H1 (cell line): Measurements from ENCODE around the gene PI4KB. TPM values are rescaled to one million over a fixed set of nuclear protein-coding genes. Genes with fewer than 3 reads are reported as not detected.

Experiments used
- BRCA1 ChIP-seq: IDR thresholded peaks from 2 replicates; pipeline ENCODE4 v1.6.1; 2012; ENCODE audit warnings: low read depth, low read length, improper control_type of control experiment
- CHD1 ChIP-seq: IDR thresholded peaks from 2 replicates; pipeline ENCODE4 v1.6.1; 2012; ENCODE audit warnings: low read depth, low read length, improper control_type of control experiment
- CHD7 ChIP-seq: fragments of 300-600 bp; sonication (generic); IDR thresholded peaks from 2 replicates; pipeline ENCODE4 v1.7.1; 2012; ENCODE audit warnings: low read length, moderate library complexity, mild to moderate bottlenecking, inconsistent platforms; ENCODE audit not compliant: insufficient replicate concordance
- EP300 ChIP-seq, 2 experiments: IDR thresholded peaks; 1 replicate in 1 of 2; 2 replicates in 1 of 2; pipeline ENCODE4 v1.6.1; 2011 to 2012; ENCODE audit warnings: low read depth in 2 of 2, low read length in 2 of 2, mild to moderate bottlenecking in 2 of 2, borderline replicate concordance in 1 of 2, inconsistent platforms in 1 of 2, moderate library complexity in 1 of 2
- MAX ChIP-seq: IDR thresholded peaks from 2 replicates; pipeline ENCODE4 v1.6.1; 2012; ENCODE audit warnings: inconsistent platforms
- SP4 ChIP-seq: IDR thresholded peaks from 2 replicates; pipeline ENCODE4 v1.6.1; 2012; ENCODE audit warnings: low read length, inconsistent platforms
- SRF ChIP-seq: IDR thresholded peaks from 2 replicates; pipeline ENCODE4 v1.6.1; 2011; ENCODE audit warnings: mild to moderate bottlenecking, low read depth, low read length, moderate library complexity
- YY1 ChIP-seq: IDR thresholded peaks from 2 replicates; pipeline ENCODE4 v1.6.1; 2011; ENCODE audit warnings: low read depth, mild to moderate bottlenecking, low read length
- ZNF274 ChIP-seq: IDR thresholded peaks from 2 replicates; pipeline ENCODE4 v1.7.0; 2012; ENCODE audit warnings: low read length, borderline replicate concordance; ENCODE audit errors: extremely low read depth
- polyA plus RNA-seq, 7 experiments: library from polyadenylated mRNA; depleted of rRNA in 3 of 7; stranded (reverse) in 5 of 7; unstranded in 2 of 7; fragments of >200 nt in 5 of 7; fragments of 200-250 nt in 2 of 7; gene quantifications; 1 replicate in 5 of 7; 2 replicates in 1 of 7; 4 replicates in 1 of 7; pipeline versions ENCODE4 v1.2.1 to v1.2.3, GENCODE V29; 2011 to 2013; ENCODE audit warnings: missing spikeins in 2 of 7, mixed read lengths in 2 of 7
- total RNA-seq: library from RNA; stranded (reverse); fragmentation: NEBNext Ultra II Directional; extraction: Animal tissue kit (Norgen Biotek cat#: 25700); gene quantifications from 2 replicates; pipeline ENCODE4 v1.2.1, GENCODE V29; 2021

PI4KB gene
- total and polyA plus RNA-seq, 2 of the 8 experiments (the other 6 are each of a cell fraction or from before 2014, with no cell fraction given): 30.1 to 37.1 TPM

- TF ChIP-seq CHD7: no peak
- TF ChIP-seq MAX: peak; percentile 92
- TF ChIP-seq CHD1: peak; percentile 71; the same call in 1 of the 2 replicates
- TF ChIP-seq SP4: no peak
- TF ChIP-seq BRCA1: no peak
- no peak for TF ChIP-seq SRF
- TF ChIP-seq EP300 (IDR thresholded peaks at IDR 0.05; ENCODE audit: borderline replicate concordance in 1 of 2, low read depth in 2 of 2, low read length in 2 of 2): peak; percentile 74 to 97
- no peak; the same call in 1 of the 2 replicates for TF ChIP-seq YY1
- no peak for TF ChIP-seq ZNF274
Measured at GRCh38 chr1:151346769-151347522, 19.7 kb upstream of the PI4KB start, which contains the start of gene RFX5 (continued).
